Neural progenitor cell (in vitro differentiated cells): ENCODE measurements around the gene SLC24A1.

Experiments used
- CTCF ChIP-seq: fragments of 200-600 bp; sonication (generic); IDR thresholded peaks from 2 replicates; pipeline ENCODE4 v1.5.1; 2017; ENCODE audit warnings: antibody characterized with exemption, mild to moderate bottlenecking
- EZH2 ChIP-seq: fragments of 200-600 bp; sonication (generic); IDR thresholded peaks from 2 replicates; pipeline ENCODE4 v1.6.1; 2017; ENCODE audit warnings: antibody characterized with exemption, mild to moderate bottlenecking, moderate library complexity
- EZH2phosphoT487 ChIP-seq: fragments of 200-600 bp; sonication (generic); IDR thresholded peaks from 2 replicates; pipeline ENCODE4 v1.6.1; 2017; ENCODE audit warnings: antibody characterized with exemption

DNA sequence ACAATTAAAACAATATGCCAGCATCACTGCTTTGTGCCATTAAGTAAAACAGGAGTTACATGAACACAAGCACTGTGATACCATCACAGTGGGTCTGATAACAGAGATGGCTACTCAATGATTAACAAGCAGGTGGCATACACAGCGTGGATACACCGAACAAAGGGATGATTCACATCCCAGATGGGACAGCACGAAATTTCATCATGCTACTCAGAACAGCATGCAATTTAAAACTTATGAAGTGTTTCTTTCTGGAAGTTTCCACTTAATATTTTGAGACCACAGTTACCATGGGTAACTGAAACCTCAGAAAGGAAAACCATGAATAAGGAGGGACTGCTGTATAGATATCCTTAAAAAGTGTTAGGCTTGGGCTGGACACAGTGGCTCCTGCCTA, 44.5 kb downstream of the SLC24A1 start:
- TF ChIP-seq EZH2phosphoT487 (no peak), CTCF (no peak), EZH2 (no peak)
